Measurements from ENCODE around the gene RARS1. TPM values are rescaled to one million over a fixed set of nuclear protein-coding genes. Genes with fewer than 3 reads are reported as not detected.

The RARS1 gene
- total and polyA plus RNA-seq, 12 donors = 36.6 to 114 (median 64.4) TPM

DNA sequence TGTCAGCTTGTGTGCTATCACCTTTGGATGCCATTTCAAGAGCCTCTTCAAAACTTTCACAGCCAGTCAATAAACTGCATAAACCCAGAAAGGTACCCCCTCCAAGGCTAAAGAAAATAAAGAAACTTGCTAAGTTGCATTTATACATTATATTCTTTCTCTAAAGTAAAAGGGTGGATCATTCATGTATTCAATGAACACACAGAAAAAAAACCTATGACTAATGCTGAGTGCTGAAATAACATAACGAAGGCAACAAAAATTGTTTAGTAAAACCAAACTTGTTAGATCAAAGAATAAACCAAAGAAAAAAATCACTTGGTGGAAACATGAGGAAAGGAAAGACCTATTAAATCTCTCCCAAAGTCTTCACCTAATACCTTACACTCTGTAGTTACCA, 77.7 kb downstream of the RARS1 start:
- Histone ChIP-seq H3K27ac (no peak overlapping the region), H3K4me3 (no peak overlapping the region), H3K36me3 (replicated peaks in 1 of 2) (peaks cover 0 to 33% of the 10 kb centered on the region in 2 donors), H3K9me3 (replicated peaks in 1 of 3) (no peaks in the 10 kb centered on the region), H3K4me1 (replicated peaks in 1 of 2) (peaks cover 16 to 35% of the 10 kb centered on the region in 2 donors), H3K27me3 (no peaks in the 10 kb centered on the region)
- DNase-seq = no peak
- TF ChIP-seq POLR2A (IDR thresholded peaks at IDR 0.05) = no peak
- TF ChIP-seq, protein P1, sequence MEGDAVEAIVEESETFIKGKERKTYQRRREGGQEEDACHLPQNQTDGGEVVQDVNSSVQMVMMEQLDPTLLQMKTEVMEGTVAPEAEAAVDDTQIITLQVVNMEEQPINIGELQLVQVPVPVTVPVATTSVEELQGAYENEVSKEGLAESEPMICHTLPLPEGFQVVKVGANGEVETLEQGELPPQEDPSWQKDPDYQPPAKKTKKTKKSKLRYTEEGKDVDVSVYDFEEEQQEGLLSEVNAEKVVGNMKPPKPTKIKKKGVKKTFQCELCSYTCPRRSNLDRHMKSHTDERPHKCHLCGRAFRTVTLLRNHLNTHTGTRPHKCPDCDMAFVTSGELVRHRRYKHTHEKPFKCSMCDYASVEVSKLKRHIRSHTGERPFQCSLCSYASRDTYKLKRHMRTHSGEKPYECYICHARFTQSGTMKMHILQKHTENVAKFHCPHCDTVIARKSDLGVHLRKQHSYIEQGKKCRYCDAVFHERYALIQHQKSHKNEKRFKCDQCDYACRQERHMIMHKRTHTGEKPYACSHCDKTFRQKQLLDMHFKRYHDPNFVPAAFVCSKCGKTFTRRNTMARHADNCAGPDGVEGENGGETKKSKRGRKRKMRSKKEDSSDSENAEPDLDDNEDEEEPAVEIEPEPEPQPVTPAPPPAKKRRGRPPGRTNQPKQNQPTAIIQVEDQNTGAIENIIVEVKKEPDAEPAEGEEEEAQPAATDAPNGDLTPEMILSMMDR (IDR thresholded peaks at IDR 0.05) = no peak
- intact Hi-C loops (cut with DNase I) = loop anchor here in 1 of 2 donors (10.0 kb wide), 1 partner anchor 69 kb away; no protein-coding TSS in a partner anchor
- 46 to 48% (median 46%) methylated on average over 1 of the region's 1 CpG for WGBS, 4 donors

DNA sequence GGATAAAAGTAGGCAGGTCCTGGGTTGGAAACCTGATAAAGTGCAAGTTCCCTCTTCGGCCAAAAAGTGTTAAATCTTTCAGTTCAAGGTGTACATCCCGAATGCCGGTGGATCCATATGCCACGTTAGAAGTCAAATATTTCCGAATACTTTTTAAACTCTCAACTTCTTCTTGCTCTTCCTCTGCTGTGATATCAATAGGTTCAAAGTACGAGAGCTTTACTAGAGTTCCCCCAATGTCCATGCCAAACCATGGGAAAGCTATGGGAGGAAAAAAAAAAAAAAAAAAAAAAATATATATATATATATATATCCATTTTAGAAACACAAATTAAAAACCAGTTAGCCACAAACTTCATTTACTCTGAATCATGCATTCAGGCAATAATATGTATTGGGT, 82.5 kb downstream of the RARS1 start:
- intact Hi-C loops (cut with DNase I) = loop anchor here in 1 of 2 donors (10.0 kb wide), 1 partner anchor 74 kb away; no protein-coding TSS in a partner anchor
- Histone ChIP-seq H3K4me3 (no peak overlapping the region), H3K4me1 (replicated peaks in 1 of 2) (peaks cover 11 to 23% of the 10 kb centered on the region in 2 donors), H3K27me3 (no peaks in the 10 kb centered on the region), H3K36me3 (replicated peaks in 1 of 2) (peaks cover 0 to 19% of the 10 kb centered on the region in 2 donors), H3K27ac (no peak overlapping the region), H3K9me3 (replicated peaks in 1 of 3) (no peaks in the 10 kb centered on the region)
- DNase-seq = no peak
- WGBS, 4 donors = 96 to 99% (median 97%) methylated on average over 6 of the region's 6 CpGs
- no peak for TF ChIP-seq POLR2A (IDR thresholded peaks at IDR 0.05)
- TF ChIP-seq, protein P1 (IDR thresholded peaks at IDR 0.05) = no peak

Small RNA genes within 50 kb of the gene (microRNA-seq; reads per million reads assigned to microRNA genes)
- 0 reads per million in 3 donors for gene MIR103A1
- gene MIR103B1 = 0 reads per million in 3 donors

Small RNA genes within 50 kb of the gene (small RNA-seq; reads per million reads assigned to genes)
- gene MIR103A1 = 0.47 to 0.92 reads per million in 2 donors

Other genes starting within 250 kb of the RARS1 start
- 1 to 10 TPM in 3 of 9 donors, under 1 TPM in 6; 0.10 to 4.2 (median 0.42) TPM for gene WWC1, start 194.8 kb upstream of the RARS1 start, total RNA-seq
- gene WWC1, start 194.8 kb upstream of the RARS1 start, polyA plus RNA-seq = 1 to 10 TPM in 1 of 3 donors, under 1 TPM in 2; 0.54 to 5.8 (median 0.56) TPM
- 1 to 10 TPM in 4 of 9 donors, under 1 TPM in 4, not detected in 1; 0.31 to 4.3 (median 0.93) TPM for gene FBLL1, start 42.8 kb downstream of the RARS1 start, total RNA-seq
- 1 to 10 TPM in 2 of 3 donors, under 1 TPM in 1; 0.40 to 3.1 (median 2.1) TPM for gene FBLL1, start 42.8 kb downstream of the RARS1 start, polyA plus RNA-seq
- gene PANK3, start 92.9 kb downstream of the RARS1 start, total RNA-seq = 100 to 1,000 TPM in 2 of 9 donors, 10 to 100 TPM in 7; 27.8 to 130 (median 75.6) TPM
- 10 to 100 TPM in 1 of 3 donors, 1 to 10 TPM in 2; 5.2 to 53.0 (median 6.0) TPM for gene PANK3, start 92.9 kb downstream of the RARS1 start, polyA plus RNA-seq